Neural cell (in vitro differentiated cells): ENCODE results near the gene HOATZ.

Experiments
- CTCF ChIP-seq: fragments of 450-650 bp; IDR thresholded peaks from 2 replicates; pipeline ENCODE4 v1.5.1; 2014; ENCODE audit warnings: antibody characterized with exemption, mild to moderate bottlenecking, moderate library complexity; ENCODE audit not compliant: poor library complexity, severe bottlenecking
- POLR2AphosphoS5 ChIP-seq: IDR thresholded peaks from 2 replicates; pipeline ENCODE4 v1.6.1; 2012
- SMC3 ChIP-seq: fragments of 450-650 bp; conservative IDR thresholded peaks from 2 replicates; pipeline ENCODE4 v1.6.1; 2014; ENCODE audit warnings: antibody characterized with exemption, mild to moderate bottlenecking, moderate library complexity; ENCODE audit not compliant: poor library complexity
- TF ChIP-seq, protein P1 (sequence below): IDR thresholded peaks from 2 replicates; pipeline ENCODE4 v1.6.1; 2012; ENCODE audit warnings: borderline replicate concordance

DNA sequence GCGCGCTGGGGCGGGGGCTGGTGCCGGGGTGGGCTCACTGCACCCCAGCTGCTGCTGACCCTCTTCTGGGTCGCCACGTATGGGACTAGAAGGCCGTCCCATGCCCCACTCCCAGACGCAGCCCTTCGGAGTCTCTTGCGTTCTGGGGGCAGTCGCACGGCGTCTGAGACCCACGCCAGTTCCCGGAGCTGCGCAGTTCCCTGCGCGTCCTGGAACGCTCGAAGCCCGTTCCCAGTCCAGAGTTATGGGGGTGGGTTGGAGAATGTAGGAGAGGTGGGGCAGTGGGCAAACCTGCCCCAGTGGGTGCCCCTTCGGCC is 26.3 kb downstream of the HOATZ start:
- TF ChIP-seq CTCF: no peak
- TF ChIP-seq SMC3: no peak
- no peak for TF ChIP-seq POLR2AphosphoS5
- TF ChIP-seq, protein P1, sequence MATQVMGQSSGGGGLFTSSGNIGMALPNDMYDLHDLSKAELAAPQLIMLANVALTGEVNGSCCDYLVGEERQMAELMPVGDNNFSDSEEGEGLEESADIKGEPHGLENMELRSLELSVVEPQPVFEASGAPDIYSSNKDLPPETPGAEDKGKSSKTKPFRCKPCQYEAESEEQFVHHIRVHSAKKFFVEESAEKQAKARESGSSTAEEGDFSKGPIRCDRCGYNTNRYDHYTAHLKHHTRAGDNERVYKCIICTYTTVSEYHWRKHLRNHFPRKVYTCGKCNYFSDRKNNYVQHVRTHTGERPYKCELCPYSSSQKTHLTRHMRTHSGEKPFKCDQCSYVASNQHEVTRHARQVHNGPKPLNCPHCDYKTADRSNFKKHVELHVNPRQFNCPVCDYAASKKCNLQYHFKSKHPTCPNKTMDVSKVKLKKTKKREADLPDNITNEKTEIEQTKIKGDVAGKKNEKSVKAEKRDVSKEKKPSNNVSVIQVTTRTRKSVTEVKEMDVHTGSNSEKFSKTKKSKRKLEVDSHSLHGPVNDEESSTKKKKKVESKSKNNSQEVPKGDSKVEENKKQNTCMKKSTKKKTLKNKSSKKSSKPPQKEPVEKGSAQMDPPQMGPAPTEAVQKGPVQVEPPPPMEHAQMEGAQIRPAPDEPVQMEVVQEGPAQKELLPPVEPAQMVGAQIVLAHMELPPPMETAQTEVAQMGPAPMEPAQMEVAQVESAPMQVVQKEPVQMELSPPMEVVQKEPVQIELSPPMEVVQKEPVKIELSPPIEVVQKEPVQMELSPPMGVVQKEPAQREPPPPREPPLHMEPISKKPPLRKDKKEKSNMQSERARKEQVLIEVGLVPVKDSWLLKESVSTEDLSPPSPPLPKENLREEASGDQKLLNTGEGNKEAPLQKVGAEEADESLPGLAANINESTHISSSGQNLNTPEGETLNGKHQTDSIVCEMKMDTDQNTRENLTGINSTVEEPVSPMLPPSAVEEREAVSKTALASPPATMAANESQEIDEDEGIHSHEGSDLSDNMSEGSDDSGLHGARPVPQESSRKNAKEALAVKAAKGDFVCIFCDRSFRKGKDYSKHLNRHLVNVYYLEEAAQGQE: no peak
